AG09319 (cell line): Measurements from ENCODE around the gene SLC51B.

Experiments used
- DNase-seq: peaks from one replicate; pipeline ENCODE4 v3.0.0-alpha.2; 2010; ENCODE audit warnings: low read depth; ENCODE audit errors: extremely low read depth
- CTCF ChIP-seq: IDR thresholded peaks from 2 replicates; pipeline ENCODE4 v1.5.1; 2011; ENCODE audit warnings: low read depth, mild to moderate bottlenecking, inconsistent platforms, low read length, moderate library complexity

Gene SLC51B

GRCh38 chr15:65058394-65059368, 13.5 kb downstream of the SLC51B start:
- TF ChIP-seq CTCF, result no peak
- no peak for DNase-seq

- no peak for TF ChIP-seq CTCF
- DNase-seq, result no peak
These were observed 14.2 kb downstream of the SLC51B start for GRCh38 chr15:65059369-65059750.

- no peak for TF ChIP-seq CTCF
- DNase-seq, result no peak
These were observed 14.9 kb downstream of the SLC51B start for GRCh38 chr15:65059931-65060596.

GRCh38 chr15:65060641-65061397, 15.6 kb downstream of the SLC51B start:
- TF ChIP-seq CTCF, result no peak
- no peak for DNase-seq

GRCh38 chr15:65062061-65062460, 16.9 kb downstream of the SLC51B start:
- TF ChIP-seq CTCF, result no peak
- no peak for DNase-seq

GRCh38 chr15:65062726-65063125, 17.5 kb downstream of the SLC51B start:
- no peak for TF ChIP-seq CTCF
- DNase-seq, result no peak
